Astrocyte (in vitro differentiated cells and primary cell): ENCODE results near the gene VGLL3.

Experiments
- CTCF ChIP-seq: IDR thresholded peaks from 2 replicates; pipeline ENCODE4 v1.5.1; 2011; ENCODE audit warnings: low read depth, mild to moderate bottlenecking, inconsistent platforms, low read length, moderate library complexity; ENCODE audit not compliant: insufficient read depth
- EZH2 ChIP-seq: IDR thresholded peaks from 2 replicates; pipeline ENCODE4 v1.6.1; 2012; ENCODE audit warnings: mild to moderate bottlenecking, low read length, inconsistent platforms; ENCODE audit not compliant: insufficient read depth

GRCh38 chr3:86949850-86950249, 41.1 kb downstream of the VGLL3 start:
- no peak for TF ChIP-seq CTCF
- no peak for TF ChIP-seq EZH2
